HepG2 (cell line): ENCODE results near the gene LTK.

Experiments used
- CENPBD1 ChIP-seq: sonication (generic); formaldehyde crosslinking; IDR thresholded peaks from 2 replicates; pipeline ENCODE4 v1.8.0; 2022; ENCODE audit warnings: missing genetic modification reagents, low read depth, mild to moderate bottlenecking, borderline replicate concordance
- CTCF ChIP-seq: sonication (generic); formaldehyde crosslinking; IDR thresholded peaks from 2 replicates; pipeline ENCODE4 v1.5.0; 2020; ENCODE audit warnings: mild to moderate bottlenecking, missing genetic modification reagents, moderate library complexity
- MAX ChIP-seq: IDR thresholded peaks from 2 replicates; pipeline ENCODE4 v1.6.1; 2012; ENCODE audit warnings: inconsistent platforms
- PRDM10 ChIP-seq: sonication (generic); formaldehyde crosslinking; IDR thresholded peaks from 2 replicates; pipeline ENCODE4 v1.4.0; 2020; ENCODE audit warnings: low read depth, missing genetic modification reagents
- RNF2 ChIP-seq: fragments of 450-650 bp; conservative IDR thresholded peaks from 2 replicates; pipeline ENCODE4 v1.6.1; 2016; ENCODE audit warnings: low read depth
- SMAD3 ChIP-seq: sonication (generic); formaldehyde crosslinking; IDR thresholded peaks from 2 replicates; pipeline ENCODE4 v1.4.0; 2020; ENCODE audit warnings: missing genetic modification reagents
- STAT5B ChIP-seq: sonication (generic); formaldehyde crosslinking; IDR thresholded peaks from 2 replicates; pipeline ENCODE4 v1.4.0; 2020; ENCODE audit warnings: missing genetic modification reagents
- ZBTB33 ChIP-seq: sonication (generic); formaldehyde crosslinking; IDR thresholded peaks from 2 replicates; pipeline ENCODE4 v1.4.0; 2020; ENCODE audit warnings: missing genetic modification reagents
- ZNF101 ChIP-seq: sonication (generic); formaldehyde crosslinking; IDR thresholded peaks from 2 replicates; pipeline ENCODE4 v1.4.0; 2020; ENCODE audit warnings: mild to moderate bottlenecking, low read depth, missing genetic modification reagents, borderline replicate concordance
- ZNF274 ChIP-seq: sonication (generic); formaldehyde crosslinking; IDR thresholded peaks from 2 replicates; pipeline ENCODE4 v1.5.1; 2020; ENCODE audit warnings: mild to moderate bottlenecking, missing genetic modification reagents
- ZNF441 ChIP-seq: sonication (generic); formaldehyde crosslinking; IDR thresholded peaks from 2 replicates; pipeline ENCODE4 v1.7.0; 2021; ENCODE audit warnings: missing genetic modification reagents, borderline replicate concordance
- ZNF614 ChIP-seq: IDR thresholded peaks from 2 replicates; pipeline ENCODE4 v1.6.1; 2018; ENCODE audit warnings: missing biosample characterization, missing genetic modification reagents, inconsistent platforms, borderline replicate concordance

GRCh38 chr15:41483115-41483514, 30.5 kb downstream of the LTK start:
- TF ChIP-seq PRDM10 (CRISPR knock-in tag) (no peak), ZNF274 (CRISPR knock-in tag) (no peak), MAX (no peak), ZNF441 (CRISPR knock-in tag) (no peak), STAT5B (CRISPR knock-in tag) (no peak), SMAD3 (CRISPR knock-in tag) (no peak), CTCF (no peak), RNF2 (no peak), ZNF101 (no peak), CENPBD1 (CRISPR knock-in tag) (no peak), ZBTB33 (CRISPR knock-in tag) (no peak), ZNF614 (CRISPR knock-in tag) (no peak)
